Measurements from ENCODE around the gene ZMYND12. TPM values are rescaled to one million over a fixed set of nuclear protein-coding genes. Genes with fewer than 3 reads are reported as not detected.
A peak's percentile ranks its signal among the peaks of the same experiment; 100 is the strongest.

Gene ZMYND12
- polyA plus RNA-seq, 1 experiment = 0.36 TPM

GRCh38 chr1:42423681-42424080 lies 32.1 kb downstream of the ZMYND12 start:
- ChIA-PET CTCF (no interaction called here), POLR2A (no interaction called here)
- H3K4me3 ChIP-seq (ENCODE audit: low read depth, low read length) = no peak overlapping the region
- TF ChIP-seq, protein P1, sequence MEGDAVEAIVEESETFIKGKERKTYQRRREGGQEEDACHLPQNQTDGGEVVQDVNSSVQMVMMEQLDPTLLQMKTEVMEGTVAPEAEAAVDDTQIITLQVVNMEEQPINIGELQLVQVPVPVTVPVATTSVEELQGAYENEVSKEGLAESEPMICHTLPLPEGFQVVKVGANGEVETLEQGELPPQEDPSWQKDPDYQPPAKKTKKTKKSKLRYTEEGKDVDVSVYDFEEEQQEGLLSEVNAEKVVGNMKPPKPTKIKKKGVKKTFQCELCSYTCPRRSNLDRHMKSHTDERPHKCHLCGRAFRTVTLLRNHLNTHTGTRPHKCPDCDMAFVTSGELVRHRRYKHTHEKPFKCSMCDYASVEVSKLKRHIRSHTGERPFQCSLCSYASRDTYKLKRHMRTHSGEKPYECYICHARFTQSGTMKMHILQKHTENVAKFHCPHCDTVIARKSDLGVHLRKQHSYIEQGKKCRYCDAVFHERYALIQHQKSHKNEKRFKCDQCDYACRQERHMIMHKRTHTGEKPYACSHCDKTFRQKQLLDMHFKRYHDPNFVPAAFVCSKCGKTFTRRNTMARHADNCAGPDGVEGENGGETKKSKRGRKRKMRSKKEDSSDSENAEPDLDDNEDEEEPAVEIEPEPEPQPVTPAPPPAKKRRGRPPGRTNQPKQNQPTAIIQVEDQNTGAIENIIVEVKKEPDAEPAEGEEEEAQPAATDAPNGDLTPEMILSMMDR (IDR thresholded peaks at IDR 0.05; ENCODE audit: low read depth, low read length) = no peak
- H3K27me3 ChIP-seq (ENCODE audit: control insufficient read depth, insufficient read depth, low read length) = peaks cover 23% of the 10 kb centered on the region
- H3K9me3 ChIP-seq (ENCODE audit: control insufficient read depth, insufficient read depth, low read length) = no peaks in the 10 kb centered on the region
- DNase-seq (ENCODE audit: low read depth, low spot score) = no peak
- H3K27ac ChIP-seq (ENCODE audit: low read depth, low read length) = no peak overlapping the region

DNA sequence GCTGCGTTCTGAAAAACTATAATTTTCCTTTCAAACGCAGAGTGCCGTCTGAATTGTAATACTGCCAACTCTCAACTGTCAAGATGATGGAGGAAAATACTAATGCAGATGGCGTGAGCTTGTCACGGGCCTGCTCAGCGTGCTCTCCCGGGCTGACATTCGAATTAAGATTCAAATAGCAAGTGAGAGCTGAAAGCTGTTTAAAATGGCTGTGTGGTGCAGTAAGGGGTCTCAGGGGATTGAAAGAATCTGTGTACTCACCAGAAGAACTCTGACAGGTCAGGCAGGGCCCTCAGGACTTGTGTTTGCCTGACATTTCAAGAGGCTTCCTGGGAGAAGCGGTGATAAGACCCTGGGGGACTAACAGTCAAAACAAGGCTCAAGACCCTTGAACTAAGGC lies 33.1 kb downstream of the ZMYND12 start:
- CTCF ChIA-PET = no interaction called here
- POLR2A ChIA-PET = no interaction called here

DNA sequence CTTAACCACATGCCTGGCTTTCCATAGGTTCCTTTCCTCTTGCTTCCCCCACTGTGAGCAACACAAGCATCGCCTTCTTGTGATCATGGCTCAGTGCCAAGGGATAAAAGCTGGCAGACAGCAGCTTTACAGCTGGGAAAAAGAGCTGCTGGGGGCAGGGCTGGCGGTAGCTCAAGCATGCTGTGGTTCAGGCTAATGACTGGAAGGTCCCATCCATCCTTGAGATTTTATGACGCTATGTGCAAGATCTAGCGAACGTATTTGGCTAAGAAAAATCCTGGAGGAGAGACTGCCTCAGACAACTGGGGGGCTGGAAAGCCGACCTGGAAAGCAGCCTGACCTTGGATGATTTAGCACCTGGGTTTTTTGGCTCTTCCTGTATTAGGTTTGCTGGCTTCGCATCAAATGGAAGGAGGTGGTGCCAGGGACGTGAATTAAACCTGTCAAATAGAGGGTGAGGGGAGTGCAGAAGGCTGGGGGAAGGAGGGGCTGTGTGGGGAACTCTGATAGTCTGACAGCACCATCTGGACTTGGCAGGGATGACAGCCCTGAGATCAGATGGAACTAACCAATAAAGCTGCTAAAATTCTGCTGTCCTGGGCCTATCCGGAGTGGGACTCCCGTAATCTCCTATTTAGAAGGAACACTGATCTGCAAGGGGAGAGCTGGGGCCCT lies 34.8 kb downstream of the ZMYND12 start:
- ChIA-PET POLR2A (interaction anchor here (0.6 kb wide), 1 partner anchor 550 kb away, joined by 3 read pairs; no protein-coding TSS in a partner anchor), CTCF (no interaction called here)
- Histone ChIP-seq H3K4me3 (ENCODE audit: low read depth, low read length) (no peak overlapping the region), H3K27ac (ENCODE audit: low read depth, low read length) (peak overlapping the region; percentile 3), H3K27me3 (ENCODE audit: control insufficient read depth, insufficient read depth, low read length) (peaks cover 23% of the 10 kb centered on the region), H3K9me3 (ENCODE audit: control insufficient read depth, insufficient read depth, low read length) (no peaks in the 10 kb centered on the region)
- peak; percentile 42 for DNase-seq (ENCODE audit: low read depth, low spot score)
- TF ChIP-seq, protein P1 (IDR thresholded peaks at IDR 0.05; ENCODE audit: low read depth, low read length) = no peak

More for the DNA sequence above, 33.1 kb downstream of the ZMYND12 start:
- H3K4me3 ChIP-seq (ENCODE audit: low read depth, low read length) = no peak overlapping the region
- no peak overlapping the region for H3K27ac ChIP-seq (ENCODE audit: low read depth, low read length)
- TF ChIP-seq, protein P1 (IDR thresholded peaks at IDR 0.05; ENCODE audit: low read depth, low read length) = no peak
- H3K27me3 ChIP-seq (ENCODE audit: control insufficient read depth, insufficient read depth, low read length) = peaks cover 23% of the 10 kb centered on the region
- no peak for DNase-seq (ENCODE audit: low read depth, low spot score)
- no peaks in the 10 kb centered on the region for H3K9me3 ChIP-seq (ENCODE audit: control insufficient read depth, insufficient read depth, low read length)

DNA sequence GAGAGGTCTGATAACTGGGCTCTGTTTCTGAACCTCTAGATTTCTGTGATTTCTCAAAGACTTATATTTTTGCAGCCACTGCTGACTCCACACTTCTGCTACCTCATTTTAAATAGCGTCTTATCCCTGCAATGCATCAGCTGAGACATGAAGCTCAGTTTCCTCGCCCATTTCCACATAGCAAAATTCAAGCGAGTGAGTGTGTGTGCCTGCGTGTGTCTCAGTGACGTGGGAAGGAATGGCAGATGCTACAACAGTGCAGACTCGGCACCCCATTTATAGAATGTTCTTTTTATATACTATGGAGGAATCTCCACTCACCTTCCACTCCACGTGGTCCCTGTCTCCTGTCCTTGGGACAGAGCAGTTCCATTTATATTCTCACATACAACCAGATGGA lies 35.7 kb downstream of the ZMYND12 start:
- DNase-seq (ENCODE audit: low read depth, low spot score) = no peak
- TF ChIP-seq, protein P1 (IDR thresholded peaks at IDR 0.05; ENCODE audit: low read depth, low read length) = no peak
- Histone ChIP-seq H3K9me3 (ENCODE audit: control insufficient read depth, insufficient read depth, low read length) (no peaks in the 10 kb centered on the region), H3K27me3 (ENCODE audit: control insufficient read depth, insufficient read depth, low read length) (peaks cover 23% of the 10 kb centered on the region), H3K4me3 (ENCODE audit: low read depth, low read length) (no peak overlapping the region), H3K27ac (ENCODE audit: low read depth, low read length) (no peak overlapping the region)
- ChIA-PET CTCF (no interaction called here), POLR2A (no interaction called here)

GRCh38 chr1:42419126-42419821 lies 36.5 kb downstream of the ZMYND12 start:
- DNase-seq (ENCODE audit: low read depth, low spot score) = no peak
- ChIA-PET CTCF (no interaction called here), POLR2A (no interaction called here)
- no peak overlapping the region for H3K27ac ChIP-seq (ENCODE audit: low read depth, low read length)
- TF ChIP-seq, protein P1 (IDR thresholded peaks at IDR 0.05; ENCODE audit: low read depth, low read length) = no peak
- peaks cover 23% of the 10 kb centered on the region for H3K27me3 ChIP-seq (ENCODE audit: control insufficient read depth, insufficient read depth, low read length)
- H3K9me3 ChIP-seq (ENCODE audit: control insufficient read depth, insufficient read depth, low read length) = no peaks in the 10 kb centered on the region
- H3K4me3 ChIP-seq (ENCODE audit: low read depth, low read length) = no peak overlapping the region
